IMR-90 (cell line): ENCODE measurements around the gene PIP5K1B. TPM values are rescaled to one million over a fixed set of nuclear protein-coding genes. Genes with fewer than 3 reads are reported as not detected.

ENCODE experiments used
- ATAC-seq: fragments of 200-7000 bp; cut with Tn5 transposase; 2 replicates; pipeline ENCODE4 v1.9.1; 2020; ENCODE audit warnings: low read depth, mild to moderate bottlenecking, moderate library complexity
- BruUV-seq: library from RNA; stranded (reverse); fragments of 400-500 nt; replicated peaks from 2 replicates; lab custom pipeline; 2021; lab: Mats Ljungman, UMichigan
- CTCF ChIA-PET: fragments of 300-600 bp; formaldehyde crosslinking; extraction: SDS; loops from one replicate; lab custom pipeline; 2021; ENCODE audit warnings: antibody characterized with exemption; lab: Yijun Ruan, JAX
- POLR2A ChIA-PET: fragments of 300-600 bp; sonication (Branson Sonifier 250); formaldehyde crosslinking; loops from one replicate; lab custom pipeline; 2022; ENCODE audit warnings: antibody characterized with exemption; ENCODE audit not compliant: unreplicated experiment; lab: Charles Lee
- DNase-seq: peaks from one replicate; pipeline ENCODE4 v3.0.0; 2013
- H2AFZ ChIP-seq: replicated peaks from 2 replicates; pipeline ENCODE3; 2013; ENCODE audit warnings: low read length, mild to moderate bottlenecking; ENCODE audit not compliant: poor library complexity
- H2AK5ac ChIP-seq: 2 replicates; pipeline ENCODE4 v1.6.1; 2013; ENCODE audit warnings: low read depth, low read length, inconsistent platforms
- H2AK9ac ChIP-seq: replicated peaks from 2 replicates; pipeline ENCODE3; 2013; ENCODE audit warnings: mild to moderate bottlenecking, low read depth, low read length, moderate library complexity; ENCODE audit not compliant: poor library complexity
- H2BK120ac ChIP-seq: 2 replicates; pipeline ENCODE4 v1.6.1; 2013; ENCODE audit warnings: low read depth, low read length, inconsistent platforms
- H2BK15ac ChIP-seq: 3 replicates; pipeline ENCODE4 v1.6.1; 2013; ENCODE audit warnings: low read depth, low read length, inconsistent platforms
- H2BK20ac ChIP-seq: 2 replicates; pipeline ENCODE4 v1.6.1; 2013; ENCODE audit warnings: low read depth, mild to moderate bottlenecking, inconsistent platforms, low read length, moderate library complexity
- H2BK5ac ChIP-seq: 2 replicates; pipeline ENCODE4 v1.6.1; 2013; ENCODE audit warnings: mild to moderate bottlenecking, low read depth, low read length, inconsistent platforms; ENCODE audit not compliant: poor library complexity, severe bottlenecking
- H3K14ac ChIP-seq: replicated peaks from 2 replicates; pipeline ENCODE4 v1.6.1; 2013; ENCODE audit warnings: low read depth, low read length, inconsistent platforms
- H3K18ac ChIP-seq: 2 replicates; pipeline ENCODE4 v1.6.1; 2013; ENCODE audit warnings: low read depth, low read length, control low read depth
- H3K23ac ChIP-seq: 2 replicates; pipeline ENCODE4 v1.6.1; 2013; ENCODE audit warnings: low read depth, low read length, inconsistent platforms
- H3K27ac ChIP-seq: 2 replicates; pipeline ENCODE4 v1.5.1; 2013; ENCODE audit warnings: mild to moderate bottlenecking, control low read depth, low read length; ENCODE audit not compliant: insufficient read depth
- H3K27me3 ChIP-seq: 2 replicates; pipeline ENCODE4 v1.6.1; 2013; ENCODE audit warnings: low read length; ENCODE audit not compliant: control insufficient read depth, insufficient read depth
- H3K36me3 ChIP-seq: 2 replicates; pipeline ENCODE4 v1.6.1; 2013; ENCODE audit warnings: low read length, mixed read lengths; ENCODE audit not compliant: control insufficient read depth, insufficient read depth
- H3K4ac ChIP-seq: 2 replicates; pipeline ENCODE4 v1.6.1; 2013; ENCODE audit warnings: low read depth, low read length, inconsistent platforms
- H3K4me1 ChIP-seq: 2 replicates; pipeline ENCODE4 v1.6.1; 2013; ENCODE audit warnings: low read length, mixed read lengths; ENCODE audit not compliant: control insufficient read depth, insufficient read depth
- H3K4me2 ChIP-seq: 2 replicates; pipeline ENCODE4 v1.6.1; 2013; ENCODE audit warnings: low read depth, mild to moderate bottlenecking, control low read depth, low read length, moderate library complexity
- H3K4me3 ChIP-seq: 2 replicates; pipeline ENCODE4 v1.5.1; 2013; ENCODE audit warnings: low read depth, mild to moderate bottlenecking, control low read depth, low read length, moderate library complexity; ENCODE audit not compliant: insufficient read depth
- H3K56ac ChIP-seq: 2 replicates; pipeline ENCODE4 v1.6.1; 2013; ENCODE audit warnings: low read length, inconsistent platforms; ENCODE audit not compliant: insufficient read depth; ENCODE audit errors: extremely low read depth
- H3K79me1 ChIP-seq, 2 experiments: 2 replicates each; pipeline ENCODE4 v1.6.1; 2013; ENCODE audit warnings: low read length in 2 of 2, inconsistent platforms in 1 of 2, low read depth in 1 of 2
- H3K9ac ChIP-seq: 2 replicates; pipeline ENCODE4 v1.6.1; 2013; ENCODE audit warnings: low read depth, low read length, control low read depth
- H3K9me1 ChIP-seq: 2 replicates; pipeline ENCODE4 v1.6.1; 2013; ENCODE audit warnings: low read length, inconsistent platforms; ENCODE audit not compliant: insufficient read depth
- H3K9me3 ChIP-seq: 2 replicates; pipeline ENCODE4 v1.6.1; 2013; ENCODE audit warnings: low read length; ENCODE audit not compliant: control insufficient read depth, insufficient read depth
- H4K20me1 ChIP-seq: 2 replicates; pipeline ENCODE4 v1.6.1; 2013; ENCODE audit warnings: low read length, inconsistent platforms; ENCODE audit not compliant: insufficient read depth
- H4K5ac ChIP-seq: 2 replicates; pipeline ENCODE4 v1.6.1; 2013; ENCODE audit warnings: mild to moderate bottlenecking, low read depth, low read length, control low read depth
- H4K8ac ChIP-seq, 2 experiments: 2 replicates each; pipeline ENCODE4 v1.6.1; 2013; ENCODE audit warnings: low read depth in 2 of 2, low read length in 2 of 2, control low read depth in 1 of 2, inconsistent platforms in 1 of 2
- H4K91ac ChIP-seq: 2 replicates; pipeline ENCODE4 v1.6.1; 2013; ENCODE audit warnings: low read depth, low read length, inconsistent platforms; ENCODE audit not compliant: insufficient read depth
- BHLHE40 ChIP-seq: fragments of 150-350 bp; IDR thresholded peaks from 2 replicates; pipeline ENCODE4 v1.6.1; 2016; ENCODE audit warnings: mild to moderate bottlenecking, low read depth, low read length
- CEBPB ChIP-seq: IDR thresholded peaks from 2 replicates; pipeline ENCODE4 v1.6.1; 2012; ENCODE audit warnings: low read depth, low read length, improper control_type of control experiment
- CHD1 ChIP-seq: IDR thresholded peaks from 2 replicates; pipeline ENCODE4 v1.6.1; 2012; ENCODE audit warnings: low read depth, low read length, improper control_type of control experiment
- FOS ChIP-seq: fragments of 150-350 bp; IDR thresholded peaks from 2 replicates; pipeline ENCODE4 v1.6.1; 2016; ENCODE audit warnings: low read depth, low read length
- MAFK ChIP-seq: IDR thresholded peaks from 2 replicates; pipeline ENCODE4 v1.6.1; 2012; ENCODE audit warnings: low read depth, low read length, improper control_type of control experiment
- MAZ ChIP-seq: IDR thresholded peaks from 2 replicates; pipeline ENCODE4 v1.6.1; 2012; ENCODE audit warnings: low read depth, mild to moderate bottlenecking, low read length, improper control_type of control experiment, moderate library complexity, borderline replicate concordance
- MXI1 ChIP-seq: IDR thresholded peaks from 2 replicates; pipeline ENCODE4 v1.6.1; 2012; ENCODE audit warnings: low read depth, mild to moderate bottlenecking, low read length, moderate library complexity, borderline replicate concordance
- NFE2L2 ChIP-seq: fragments of 150-350 bp; IDR thresholded peaks from 2 replicates; pipeline ENCODE4 v1.6.1; 2016; ENCODE audit warnings: low read depth, mild to moderate bottlenecking, low read length
- POLR2A ChIP-seq: IDR thresholded peaks from 2 replicates; pipeline ENCODE4 v1.6.1; 2012; ENCODE audit warnings: mild to moderate bottlenecking, low read depth, low read length
- RAD21 ChIP-seq: IDR thresholded peaks from 2 replicates; pipeline ENCODE4 v1.6.1; 2012; ENCODE audit warnings: low read length, improper control_type of control experiment
- RCOR1 ChIP-seq: IDR thresholded peaks from 2 replicates; pipeline ENCODE4 v1.6.1; 2012; ENCODE audit warnings: mild to moderate bottlenecking, low read length, improper control_type of control experiment; ENCODE audit not compliant: insufficient replicate concordance
- RFX5 ChIP-seq: IDR thresholded peaks from 2 replicates; pipeline ENCODE4 v1.8.0; 2012; ENCODE audit warnings: low read depth, mild to moderate bottlenecking, low read length, moderate library complexity
- SMC3 ChIP-seq: fragments of 150-350 bp; IDR thresholded peaks from 2 replicates; pipeline ENCODE4 v1.6.1; 2016; ENCODE audit warnings: low read depth, mild to moderate bottlenecking, antibody characterized with exemption, low read length, moderate library complexity
- WGBS, 2 experiments: methylation state at CpG; one replicate each; pipeline versions ENCODE4 v1.1.5 to v1.1.7; 2013; ENCODE audit warnings: missing lambda C conversion rate in 2 of 2; ENCODE audit not compliant: insufficient read length in 1 of 2; ENCODE audit errors: extremely low coverage in 2 of 2; 5-methylcytosine and 5-hydroxymethylcytosine counted together
- dilution Hi-C: fragments of 300-500 bp; cut with HindIII; formaldehyde crosslinking; loops from one replicate; pipeline ENCODE4 v1.14.3; 2018; ENCODE audit warnings: low sequenced_read_pairs; ENCODE audit not compliant: unreplicated experiment
- in situ Hi-C: fragments of 300-500 bp; cut with MboI; formaldehyde crosslinking; loops from 3 replicates; pipeline ENCODE4 v1.14.3; 2019; ENCODE audit warnings: low sequenced_read_pairs, inconsistent platforms, mixed read lengths
- intact Hi-C: fragments of 100-400 bp; cut with micrococcal nuclease; formaldehyde crosslinking; loops from 2 replicates; pipeline ENCODE4 v1.10.0; 2022
- polyA plus RNA-seq, 3 experiments: library from polyadenylated mRNA; depleted of rRNA; stranded (reverse); fragments of >200 nt; gene quantifications; 2 replicates each; pipeline ENCODE4 v1.2.3, GENCODE V29; 2012; ENCODE audit warnings: low replicate concordance in 1 of 3
- total RNA-seq: library from RNA; depleted of rRNA; stranded (reverse); fragments of >200 nt; gene quantifications from 2 replicates; pipeline ENCODE4 v1.2.3, GENCODE V29; 2012
- TF ChIP-seq, protein P1 (sequence below): fragments of 150-350 bp; IDR thresholded peaks from 2 replicates; pipeline ENCODE4 v1.6.1; 2016; ENCODE audit warnings: low read depth, mild to moderate bottlenecking, low read length, moderate library complexity, borderline replicate concordance
- TF ChIP-seq, protein P2 (sequence below): conservative IDR thresholded peaks from 2 replicates; pipeline ENCODE4 v1.5.1; 2012; ENCODE audit warnings: mild to moderate bottlenecking, low read depth, low read length, improper control_type of control experiment
- TF ChIP-seq, protein P3 (sequence below): fragments of 150-350 bp; IDR thresholded peaks from 2 replicates; pipeline ENCODE4 v1.6.1; 2017; ENCODE audit warnings: mild to moderate bottlenecking, antibody characterized with exemption, low read length, low read depth

Gene PIP5K1B
- total and polyA plus RNA-seq, 2 of the 4 experiments (the other 2 are of a cell fraction) = not detected

DNA sequence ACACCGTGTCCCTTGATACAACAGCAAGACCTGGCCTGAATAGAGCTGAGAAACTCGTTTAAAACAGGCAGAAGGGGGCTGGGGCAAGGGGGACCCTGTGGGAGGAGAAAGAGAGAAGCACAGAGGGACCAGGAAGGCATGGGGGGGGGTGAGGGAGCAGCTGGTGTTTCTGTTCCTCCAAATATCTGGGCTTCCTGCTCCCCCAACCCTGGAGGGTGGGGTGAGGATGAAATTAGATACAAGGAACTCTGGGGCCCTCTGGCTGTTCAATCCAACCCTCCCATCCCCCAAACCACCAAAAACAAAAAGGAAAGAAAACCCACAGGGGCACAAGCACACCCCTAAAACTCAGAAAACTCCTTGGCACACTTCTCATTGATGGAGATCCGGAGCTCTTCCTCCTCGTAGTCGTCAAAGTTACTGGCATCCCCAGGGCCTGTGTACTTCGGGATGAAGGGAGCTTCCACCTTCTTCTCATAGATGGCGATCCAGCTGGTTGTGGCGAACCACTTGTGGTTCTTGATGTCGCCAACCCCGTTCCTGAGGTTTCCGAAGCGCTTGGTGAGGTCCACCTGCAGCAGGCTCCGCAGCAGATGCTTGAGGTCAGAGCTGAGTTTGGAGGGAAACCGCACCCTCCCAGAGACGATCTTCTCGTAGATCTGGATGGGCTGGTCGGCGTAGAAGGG lies 307.8 kb downstream of the PIP5K1B start:
- Histone ChIP-seq H3K27ac (no peak overlapping the region), H3K9ac (no peak overlapping the region), H3K4me3 (no peak overlapping the region), H2AK9ac (no peak overlapping the region), H2BK5ac (no peak overlapping the region), H3K56ac (no peak overlapping the region), H2BK15ac (no peak overlapping the region), H3K79me1 (no peaks in the 10 kb centered on the region), H3K4me2 (no peak overlapping the region), H3K27me3 (peaks cover 10% of the 10 kb centered on the region), H3K23ac (no peak overlapping the region), H3K4ac (no peak overlapping the region), H3K4me1 (no peaks in the 10 kb centered on the region), H4K91ac (no peak overlapping the region), H2AFZ (no peak overlapping the region), H4K20me1 (no peaks in the 10 kb centered on the region), H4K5ac (no peak overlapping the region), H3K36me3 (no peaks in the 10 kb centered on the region), H2BK120ac (no peak overlapping the region), H4K8ac (no peak overlapping the region), H3K14ac (no peak overlapping the region), H3K9me1 (no peaks in the 10 kb centered on the region), H2BK20ac (no peak overlapping the region), H3K18ac (no peak overlapping the region), H3K9me3 (no peaks in the 10 kb centered on the region), H2AK5ac (no peak overlapping the region)
- TF ChIP-seq SMC3 = no peak
- TF ChIP-seq, protein P1, sequence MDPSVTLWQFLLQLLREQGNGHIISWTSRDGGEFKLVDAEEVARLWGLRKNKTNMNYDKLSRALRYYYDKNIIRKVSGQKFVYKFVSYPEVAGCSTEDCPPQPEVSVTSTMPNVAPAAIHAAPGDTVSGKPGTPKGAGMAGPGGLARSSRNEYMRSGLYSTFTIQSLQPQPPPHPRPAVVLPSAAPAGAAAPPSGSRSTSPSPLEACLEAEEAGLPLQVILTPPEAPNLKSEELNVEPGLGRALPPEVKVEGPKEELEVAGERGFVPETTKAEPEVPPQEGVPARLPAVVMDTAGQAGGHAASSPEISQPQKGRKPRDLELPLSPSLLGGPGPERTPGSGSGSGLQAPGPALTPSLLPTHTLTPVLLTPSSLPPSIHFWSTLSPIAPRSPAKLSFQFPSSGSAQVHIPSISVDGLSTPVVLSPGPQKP = no peak
- no peak for TF ChIP-seq NFE2L2
- TF ChIP-seq, protein P2, sequence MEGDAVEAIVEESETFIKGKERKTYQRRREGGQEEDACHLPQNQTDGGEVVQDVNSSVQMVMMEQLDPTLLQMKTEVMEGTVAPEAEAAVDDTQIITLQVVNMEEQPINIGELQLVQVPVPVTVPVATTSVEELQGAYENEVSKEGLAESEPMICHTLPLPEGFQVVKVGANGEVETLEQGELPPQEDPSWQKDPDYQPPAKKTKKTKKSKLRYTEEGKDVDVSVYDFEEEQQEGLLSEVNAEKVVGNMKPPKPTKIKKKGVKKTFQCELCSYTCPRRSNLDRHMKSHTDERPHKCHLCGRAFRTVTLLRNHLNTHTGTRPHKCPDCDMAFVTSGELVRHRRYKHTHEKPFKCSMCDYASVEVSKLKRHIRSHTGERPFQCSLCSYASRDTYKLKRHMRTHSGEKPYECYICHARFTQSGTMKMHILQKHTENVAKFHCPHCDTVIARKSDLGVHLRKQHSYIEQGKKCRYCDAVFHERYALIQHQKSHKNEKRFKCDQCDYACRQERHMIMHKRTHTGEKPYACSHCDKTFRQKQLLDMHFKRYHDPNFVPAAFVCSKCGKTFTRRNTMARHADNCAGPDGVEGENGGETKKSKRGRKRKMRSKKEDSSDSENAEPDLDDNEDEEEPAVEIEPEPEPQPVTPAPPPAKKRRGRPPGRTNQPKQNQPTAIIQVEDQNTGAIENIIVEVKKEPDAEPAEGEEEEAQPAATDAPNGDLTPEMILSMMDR = no peak
- no peak for TF ChIP-seq BHLHE40
- no peak for TF ChIP-seq CEBPB
- TF ChIP-seq POLR2A = no peak
- TF ChIP-seq RAD21 = no peak
- TF ChIP-seq RCOR1 = no peak
- no peak for TF ChIP-seq MAZ
- TF ChIP-seq CHD1 = no peak
- TF ChIP-seq, protein P3, sequence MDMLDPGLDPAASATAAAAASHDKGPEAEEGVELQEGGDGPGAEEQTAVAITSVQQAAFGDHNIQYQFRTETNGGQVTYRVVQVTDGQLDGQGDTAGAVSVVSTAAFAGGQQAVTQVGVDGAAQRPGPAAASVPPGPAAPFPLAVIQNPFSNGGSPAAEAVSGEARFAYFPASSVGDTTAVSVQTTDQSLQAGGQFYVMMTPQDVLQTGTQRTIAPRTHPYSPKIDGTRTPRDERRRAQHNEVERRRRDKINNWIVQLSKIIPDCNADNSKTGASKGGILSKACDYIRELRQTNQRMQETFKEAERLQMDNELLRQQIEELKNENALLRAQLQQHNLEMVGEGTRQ = no peak
- TF ChIP-seq MAFK = no peak
- TF ChIP-seq RFX5 = no peak
- TF ChIP-seq MXI1 = no peak
- TF ChIP-seq FOS = no peak
- in situ Hi-C loops = no loop called here
- DNase-seq (no peak), ATAC-seq (no peak)
- dilution Hi-C loops = no loop called here
- POLR2A ChIA-PET = no interaction called here
- intact Hi-C loops = no loop called here
- CTCF ChIA-PET = no interaction called here
- WGBS, 2 experiments = 78% methylated on average over 12 of the region's 18 CpGs; no CpG with 5 or more reads in 1 of the 2 experiments
- BruUV-seq = no TSS peak
